ENCODE data around the gene P2RY6. TPM values are rescaled to one million over a fixed set of nuclear protein-coding genes. Genes with fewer than 3 reads are reported as not detected.

Gene P2RY6
- total and polyA plus RNA-seq, 10 of the 15 experiments (the other 5 are each of a cell fraction or from before 2014, with no cell fraction given): 0.05 to 0.90 (median 0.22) TPM; not detected in 4

DNA sequence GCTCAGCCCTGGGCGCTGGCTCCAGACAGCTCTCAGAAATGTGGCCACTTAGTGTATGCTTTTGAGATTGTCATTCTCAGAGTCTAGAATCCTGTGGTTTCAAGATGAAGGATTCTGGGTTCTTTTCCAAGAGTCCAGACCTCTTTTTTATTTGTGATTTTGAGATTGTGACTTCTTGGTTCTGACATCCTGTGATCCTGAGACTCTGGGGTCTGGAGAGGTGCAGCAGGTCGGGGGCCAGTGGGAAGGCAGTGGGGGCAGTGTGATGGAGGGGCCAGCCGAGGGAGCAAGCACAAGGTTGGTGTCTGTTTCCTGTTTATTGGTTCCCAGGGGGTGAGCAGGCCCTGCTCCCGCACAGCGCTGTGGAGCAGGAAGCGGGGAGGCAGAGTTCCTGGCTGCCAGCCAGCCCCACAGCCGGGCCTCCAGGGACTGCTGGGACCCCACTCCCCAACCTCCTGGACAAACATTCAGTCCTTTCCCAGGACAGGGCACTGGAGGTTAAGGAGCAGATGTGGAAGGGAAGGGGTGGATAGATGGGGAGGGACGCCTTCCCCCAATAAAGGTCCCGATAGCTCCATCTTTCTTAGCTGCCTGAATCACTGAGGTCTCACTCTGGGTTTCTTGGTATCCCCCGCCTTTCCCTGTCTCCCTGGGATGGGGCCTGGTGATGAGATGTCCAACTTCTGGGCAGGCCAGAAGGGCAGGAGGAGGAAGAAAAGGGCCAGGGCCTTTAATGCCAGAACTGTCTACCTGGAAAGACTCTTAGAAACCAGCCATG is 49.7 kb downstream of the P2RY6 start:
- Histone ChIP-seq H2AFZ (ENCODE audit: control insufficient read depth, low read depth, low read length) (peak overlapping the region; percentile 3; the same call in 1 of the 2 replicates), H3K27ac (ENCODE audit: control insufficient read depth, insufficient read depth) (peak overlapping the region; percentile 99), H3K4me1 (ENCODE audit: control insufficient read depth, insufficient read depth, low read length) (peaks cover 62% of the 10 kb centered on the region), H3K36me3 (ENCODE audit: control insufficient read depth in 2 of 2, insufficient read depth in 2 of 2, low read length in 1 of 2) (no peaks in the 10 kb centered on the region; a peak in 2 of 4 replicates), H4K20me1 (ENCODE audit: control insufficient read depth, insufficient read depth) (no peaks in the 10 kb centered on the region), H3K79me2 (ENCODE audit: control insufficient read depth, insufficient read depth, low read length) (peaks cover 9% of the 10 kb centered on the region), H3K9ac (ENCODE audit: control insufficient read depth, insufficient read depth, low read length) (peak overlapping the region; percentile 51), H3K4me3 (no peak overlapping the region), H3K27me3 (replicated peaks in 1 of 2; ENCODE audit: control insufficient read depth in 2 of 2, insufficient read depth in 2 of 2, low read length in 1 of 2) (no peaks in the 10 kb centered on the region), H3K9me3 (replicated peaks; ENCODE audit: control insufficient read depth, insufficient read depth, low read length) (no peaks in the 10 kb centered on the region), H3K4me2 (ENCODE audit: control insufficient read depth, insufficient read depth) (peak overlapping the region; percentile 51)
- RAD21 ChIA-PET (ENCODE audit: unreplicated experiment): interaction anchor here (0.5 to 10.5 kb wide), 6 partner anchors 8 to 263 kb away, joined by 3 to 115 read pairs (median 4); partner anchors contain the start of gene ARHGEF17
- DNase-seq (ENCODE audit: low read depth, low spot score): no peak
- no peak for FAIRE-seq
- POLR2A ChIA-PET: interaction anchor here (1.1 to 7.8 kb wide), 2 partner anchors 14 to 16 kb away, joined by 3 to 40 read pairs; partner anchors contain the start of gene ARHGEF17
- ATAC-seq: peak; percentile 4; the same call in 1 of the 3 replicates
- intact Hi-C loops (cut with micrococcal nuclease; ENCODE audit: unreplicated experiment): no loop called here
- TF ChIP-seq MTA3 (IDR thresholded peaks at IDR 0.05; ENCODE audit: borderline replicate concordance, low read length): 0 out of 2 replicates have a peak, but pooled peaks have one; percentile 3
- TF ChIP-seq MEF2B (IDR thresholded peaks at IDR 0.05; ENCODE audit: partially characterized antibody, poor library complexity, severe bottlenecking): peak; percentile 59
- TF ChIP-seq, protein P1, sequence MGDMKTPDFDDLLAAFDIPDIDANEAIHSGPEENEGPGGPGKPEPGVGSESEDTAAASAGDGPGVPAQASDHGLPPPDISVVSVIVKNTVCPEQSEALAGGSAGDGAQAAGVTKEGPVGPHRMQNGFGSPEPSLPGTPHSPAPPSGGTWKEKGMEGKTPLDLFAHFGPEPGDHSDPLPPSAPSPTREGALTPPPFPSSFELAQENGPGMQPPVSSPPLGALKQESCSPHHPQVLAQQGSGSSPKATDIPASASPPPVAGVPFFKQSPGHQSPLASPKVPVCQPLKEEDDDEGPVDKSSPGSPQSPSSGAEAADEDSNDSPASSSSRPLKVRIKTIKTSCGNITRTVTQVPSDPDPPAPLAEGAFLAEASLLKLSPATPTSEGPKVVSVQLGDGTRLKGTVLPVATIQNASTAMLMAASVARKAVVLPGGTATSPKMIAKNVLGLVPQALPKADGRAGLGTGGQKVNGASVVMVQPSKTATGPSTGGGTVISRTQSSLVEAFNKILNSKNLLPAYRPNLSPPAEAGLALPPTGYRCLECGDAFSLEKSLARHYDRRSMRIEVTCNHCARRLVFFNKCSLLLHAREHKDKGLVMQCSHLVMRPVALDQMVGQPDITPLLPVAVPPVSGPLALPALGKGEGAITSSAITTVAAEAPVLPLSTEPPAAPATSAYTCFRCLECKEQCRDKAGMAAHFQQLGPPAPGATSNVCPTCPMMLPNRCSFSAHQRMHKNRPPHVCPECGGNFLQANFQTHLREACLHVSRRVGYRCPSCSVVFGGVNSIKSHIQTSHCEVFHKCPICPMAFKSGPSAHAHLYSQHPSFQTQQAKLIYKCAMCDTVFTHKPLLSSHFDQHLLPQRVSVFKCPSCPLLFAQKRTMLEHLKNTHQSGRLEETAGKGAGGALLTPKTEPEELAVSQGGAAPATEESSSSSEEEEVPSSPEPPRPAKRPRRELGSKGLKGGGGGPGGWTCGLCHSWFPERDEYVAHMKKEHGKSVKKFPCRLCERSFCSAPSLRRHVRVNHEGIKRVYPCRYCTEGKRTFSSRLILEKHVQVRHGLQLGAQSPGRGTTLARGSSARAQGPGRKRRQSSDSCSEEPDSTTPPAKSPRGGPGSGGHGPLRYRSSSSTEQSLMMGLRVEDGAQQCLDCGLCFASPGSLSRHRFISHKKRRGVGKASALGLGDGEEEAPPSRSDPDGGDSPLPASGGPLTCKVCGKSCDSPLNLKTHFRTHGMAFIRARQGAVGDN (IDR thresholded peaks at IDR 0.05): 0 out of 2 replicates have a peak, but pooled peaks have one; percentile 7
- TF ChIP-seq, protein P2, sequence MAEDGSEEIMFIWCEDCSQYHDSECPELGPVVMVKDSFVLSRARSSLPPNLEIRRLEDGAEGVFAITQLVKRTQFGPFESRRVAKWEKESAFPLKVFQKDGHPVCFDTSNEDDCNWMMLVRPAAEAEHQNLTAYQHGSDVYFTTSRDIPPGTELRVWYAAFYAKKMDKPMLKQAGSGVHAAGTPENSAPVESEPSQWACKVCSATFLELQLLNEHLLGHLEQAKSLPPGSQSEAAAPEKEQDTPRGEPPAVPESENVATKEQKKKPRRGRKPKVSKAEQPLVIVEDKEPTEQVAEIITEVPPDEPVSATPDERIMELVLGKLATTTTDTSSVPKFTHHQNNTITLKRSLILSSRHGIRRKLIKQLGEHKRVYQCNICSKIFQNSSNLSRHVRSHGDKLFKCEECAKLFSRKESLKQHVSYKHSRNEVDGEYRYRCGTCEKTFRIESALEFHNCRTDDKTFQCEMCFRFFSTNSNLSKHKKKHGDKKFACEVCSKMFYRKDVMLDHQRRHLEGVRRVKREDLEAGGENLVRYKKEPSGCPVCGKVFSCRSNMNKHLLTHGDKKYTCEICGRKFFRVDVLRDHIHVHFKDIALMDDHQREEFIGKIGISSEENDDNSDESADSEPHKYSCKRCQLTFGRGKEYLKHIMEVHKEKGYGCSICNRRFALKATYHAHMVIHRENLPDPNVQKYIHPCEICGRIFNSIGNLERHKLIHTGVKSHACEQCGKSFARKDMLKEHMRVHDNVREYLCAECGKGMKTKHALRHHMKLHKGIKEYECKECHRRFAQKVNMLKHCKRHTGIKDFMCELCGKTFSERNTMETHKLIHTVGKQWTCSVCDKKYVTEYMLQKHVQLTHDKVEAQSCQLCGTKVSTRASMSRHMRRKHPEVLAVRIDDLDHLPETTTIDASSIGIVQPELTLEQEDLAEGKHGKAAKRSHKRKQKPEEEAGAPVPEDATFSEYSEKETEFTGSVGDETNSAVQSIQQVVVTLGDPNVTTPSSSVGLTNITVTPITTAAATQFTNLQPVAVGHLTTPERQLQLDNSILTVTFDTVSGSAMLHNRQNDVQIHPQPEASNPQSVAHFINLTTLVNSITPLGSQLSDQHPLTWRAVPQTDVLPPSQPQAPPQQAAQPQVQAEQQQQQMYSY (CRISPR knock-in tag; IDR thresholded peaks at IDR 0.05): no peak
- TF ChIP-seq GATAD2B (conservative IDR thresholded peaks at IDR 0.05; ENCODE audit: low read depth): peak; percentile 27; the same call in 1 of the 2 replicates
- TF ChIP-seq FOXM1 (IDR thresholded peaks at IDR 0.05; ENCODE audit: low read depth, low read length): no peak
- TF ChIP-seq SMAD5 (IDR thresholded peaks at IDR 0.05; ENCODE audit: low read depth): no peak
- TF ChIP-seq, protein P3, sequence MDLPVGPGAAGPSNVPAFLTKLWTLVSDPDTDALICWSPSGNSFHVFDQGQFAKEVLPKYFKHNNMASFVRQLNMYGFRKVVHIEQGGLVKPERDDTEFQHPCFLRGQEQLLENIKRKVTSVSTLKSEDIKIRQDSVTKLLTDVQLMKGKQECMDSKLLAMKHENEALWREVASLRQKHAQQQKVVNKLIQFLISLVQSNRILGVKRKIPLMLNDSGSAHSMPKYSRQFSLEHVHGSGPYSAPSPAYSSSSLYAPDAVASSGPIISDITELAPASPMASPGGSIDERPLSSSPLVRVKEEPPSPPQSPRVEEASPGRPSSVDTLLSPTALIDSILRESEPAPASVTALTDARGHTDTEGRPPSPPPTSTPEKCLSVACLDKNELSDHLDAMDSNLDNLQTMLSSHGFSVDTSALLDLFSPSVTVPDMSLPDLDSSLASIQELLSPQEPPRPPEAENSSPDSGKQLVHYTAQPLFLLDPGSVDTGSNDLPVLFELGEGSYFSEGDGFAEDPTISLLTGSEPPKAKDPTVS (IDR thresholded peaks at IDR 0.05; ENCODE audit: low read depth, low read length): no peak
- 0 out of 2 replicates have a peak, but pooled peaks have one; percentile 21 for TF ChIP-seq PAX5 (IDR thresholded peaks at IDR 0.05; ENCODE audit: borderline replicate concordance, low read depth, low read length)
- peak; percentile 31; the same call in 1 of the 2 replicates for TF ChIP-seq IKZF1 (conservative IDR thresholded peaks at IDR 0.05)
- TF ChIP-seq SP1 (IDR thresholded peaks at IDR 0.05; ENCODE audit: low read depth, low read length): no peak
- SMC1A ChIA-PET (ENCODE audit: uncharacterized antibody, unreplicated experiment): interaction anchor here (5.3 to 11.8 kb wide), 3 partner anchors 8 to 15 kb away, joined by 24 to 106 read pairs (median 56); partner anchors contain the start of gene ARHGEF17
- CTCF ChIA-PET: interaction anchor here (1.0 to 3.3 kb wide), 5 partner anchors 8 to 15 kb away, joined by 3 to 24 read pairs (median 6); partner anchors contain the start of gene ARHGEF17
- in situ Hi-C loops (cut with MboI): no loop called here
- no TSS peak for BruUV-seq (replicated peaks)
- WGBS (ENCODE audit: insufficient coverage, insufficient replicate concordance, low lambda C conversion rate, missing lambda C conversion rate): 57% methylated on average over 10 of the region's 10 CpGs
